ENCODE measurements around the gene LRGUK. TPM values are rescaled to one million over a fixed set of nuclear protein-coding genes. Genes with fewer than 3 reads are reported as not detected.
"Not testable (repeated sequence)": the region's sequence is repeated elsewhere in the genome, so short reads cannot be mapped to it uniquely, and the experiment has no call there.

LRGUK gene
- total and polyA plus RNA-seq, 9 donors = 0.23 to 1.0 (median 0.38) TPM

- 100% methylated on average over 3 of the region's 7 CpGs for WGBS (ENCODE audit: insufficient coverage)
- peaks cover 34% of the 10 kb centered on the region for H3K36me3 ChIP-seq (ENCODE audit: control insufficient read depth, insufficient read depth, low read length)
- H3K4me1 ChIP-seq (ENCODE audit: control insufficient read depth, insufficient read depth, low read length) = not testable (repeated sequence)
These were observed 168.8 kb downstream of the LRGUK start for GRCh38 chr7:134295982-134296381.

GRCh38 chr7:134297489-134297888 is 170.3 kb downstream of the LRGUK start:
- peaks cover 48% of the 10 kb centered on the region for H3K36me3 ChIP-seq (ENCODE audit: control insufficient read depth, insufficient read depth, low read length)
- DNase-seq = no peak
- H3K27ac ChIP-seq (ENCODE audit: low read length) = no peak overlapping the region
- H3K27me3 ChIP-seq (ENCODE audit: control insufficient read depth, insufficient read depth, low read length) = no peaks in the 10 kb centered on the region
- H3K4me3 ChIP-seq (ENCODE audit: low read length) = no peak overlapping the region
- no peaks in the 10 kb centered on the region for H3K9me3 ChIP-seq (replicated peaks; ENCODE audit: control insufficient read depth, low read depth, low read length)
- no CpG with 5 or more reads among the region's 2 CpGs for WGBS (ENCODE audit: insufficient coverage)
- no peaks in the 10 kb centered on the region for H3K4me1 ChIP-seq (ENCODE audit: control insufficient read depth, insufficient read depth, low read length)

More at GRCh38 chr7:134295982-134296381, 168.8 kb downstream of the LRGUK start:
- not testable (repeated sequence) for DNase-seq; H3K27me3 ChIP-seq (ENCODE audit: control insufficient read depth, insufficient read depth, low read length); H3K27ac ChIP-seq (ENCODE audit: low read length); H3K9me3 ChIP-seq (replicated peaks; ENCODE audit: control insufficient read depth, low read depth, low read length); H3K4me3 ChIP-seq (ENCODE audit: low read length)

GRCh38 chr7:134298902-134299683 is 172.0 kb downstream of the LRGUK start:
- no peaks in the 10 kb centered on the region for H3K27me3 ChIP-seq (ENCODE audit: control insufficient read depth, insufficient read depth, low read length)
- H3K4me3 ChIP-seq (ENCODE audit: low read length) = no peak overlapping the region
- no peaks in the 10 kb centered on the region for H3K9me3 ChIP-seq (replicated peaks; ENCODE audit: control insufficient read depth, low read depth, low read length)
- 100% methylated on average over 1 of the region's 10 CpGs for WGBS (ENCODE audit: insufficient coverage)
- H3K27ac ChIP-seq (ENCODE audit: low read length) = no peak overlapping the region
- peak; percentile 21 for DNase-seq
- no peaks in the 10 kb centered on the region for H3K4me1 ChIP-seq (ENCODE audit: control insufficient read depth, insufficient read depth, low read length)
- peaks cover 48% of the 10 kb centered on the region for H3K36me3 ChIP-seq (ENCODE audit: control insufficient read depth, insufficient read depth, low read length)

GRCh38 chr7:134300988-134301387 is 173.8 kb downstream of the LRGUK start:
- H3K4me1 ChIP-seq (ENCODE audit: control insufficient read depth, insufficient read depth, low read length) = no peaks in the 10 kb centered on the region
- H3K27ac ChIP-seq (ENCODE audit: low read length) = no peak overlapping the region
- H3K27me3 ChIP-seq (ENCODE audit: control insufficient read depth, insufficient read depth, low read length) = no peaks in the 10 kb centered on the region
- 74% methylated on average over 2 of the region's 2 CpGs for WGBS (ENCODE audit: insufficient coverage)
- no peaks in the 10 kb centered on the region for H3K9me3 ChIP-seq (replicated peaks; ENCODE audit: control insufficient read depth, low read depth, low read length)
- H3K36me3 ChIP-seq (ENCODE audit: control insufficient read depth, insufficient read depth, low read length) = peaks cover 42% of the 10 kb centered on the region
- H3K4me3 ChIP-seq (ENCODE audit: low read length) = no peak overlapping the region
- DNase-seq = no peak

- DNase-seq = no peak
- H3K4me1 ChIP-seq (ENCODE audit: control insufficient read depth, insufficient read depth, low read length) = no peaks in the 10 kb centered on the region
- H3K9me3 ChIP-seq (replicated peaks; ENCODE audit: control insufficient read depth, low read depth, low read length) = no peaks in the 10 kb centered on the region
- H3K27ac ChIP-seq (ENCODE audit: low read length) = no peak overlapping the region
- WGBS (ENCODE audit: insufficient coverage) = no CpG with 5 or more reads among the region's 3 CpGs
- no peaks in the 10 kb centered on the region for H3K27me3 ChIP-seq (ENCODE audit: control insufficient read depth, insufficient read depth, low read length)
- H3K4me3 ChIP-seq (ENCODE audit: low read length) = no peak overlapping the region
- H3K36me3 ChIP-seq (ENCODE audit: control insufficient read depth, insufficient read depth, low read length) = peaks cover 39% of the 10 kb centered on the region
These were observed 174.5 kb downstream of the LRGUK start for GRCh38 chr7:134301592-134301991.

GRCh38 chr7:134302120-134302519 is 175.0 kb downstream of the LRGUK start:
- Histone ChIP-seq H3K27ac (ENCODE audit: low read length) (no peak overlapping the region), H3K9me3 (replicated peaks; ENCODE audit: control insufficient read depth, low read depth, low read length) (no peaks in the 10 kb centered on the region), H3K27me3 (ENCODE audit: control insufficient read depth, insufficient read depth, low read length) (no peaks in the 10 kb centered on the region), H3K4me1 (ENCODE audit: control insufficient read depth, insufficient read depth, low read length) (no peaks in the 10 kb centered on the region), H3K36me3 (ENCODE audit: control insufficient read depth, insufficient read depth, low read length) (peaks cover 38% of the 10 kb centered on the region), H3K4me3 (ENCODE audit: low read length) (no peak overlapping the region)
- no CpG with 5 or more reads among the region's 2 CpGs for WGBS (ENCODE audit: insufficient coverage)
- no peak for DNase-seq

GRCh38 chr7:134307320-134307719 is 180.2 kb downstream of the LRGUK start:
- WGBS (ENCODE audit: insufficient coverage) = no CpG with 5 or more reads among the region's 1 CpG
- H3K4me3 ChIP-seq (ENCODE audit: low read length) = no peak overlapping the region
- H3K4me1 ChIP-seq (ENCODE audit: control insufficient read depth, insufficient read depth, low read length) = no peaks in the 10 kb centered on the region
- peaks cover 30% of the 10 kb centered on the region for H3K36me3 ChIP-seq (ENCODE audit: control insufficient read depth, insufficient read depth, low read length)
- no peaks in the 10 kb centered on the region for H3K27me3 ChIP-seq (ENCODE audit: control insufficient read depth, insufficient read depth, low read length)
- no peaks in the 10 kb centered on the region for H3K9me3 ChIP-seq (replicated peaks; ENCODE audit: control insufficient read depth, low read depth, low read length)
- no peak overlapping the region for H3K27ac ChIP-seq (ENCODE audit: low read length)
- no peak for DNase-seq

- 89% methylated on average over 3 of the region's 4 CpGs for WGBS (ENCODE audit: insufficient coverage)
- Histone ChIP-seq H3K9me3 (replicated peaks; ENCODE audit: control insufficient read depth, low read depth, low read length) (no peaks in the 10 kb centered on the region), H3K4me1 (ENCODE audit: control insufficient read depth, insufficient read depth, low read length) (no peaks in the 10 kb centered on the region), H3K36me3 (ENCODE audit: control insufficient read depth, insufficient read depth, low read length) (peaks cover 27% of the 10 kb centered on the region), H3K27me3 (ENCODE audit: control insufficient read depth, insufficient read depth, low read length) (no peaks in the 10 kb centered on the region), H3K4me3 (ENCODE audit: low read length) (no peak overlapping the region), H3K27ac (ENCODE audit: low read length) (no peak overlapping the region)
- no peak for DNase-seq
These were observed 181.4 kb downstream of the LRGUK start for GRCh38 chr7:134308548-134308947.

GRCh38 chr7:134311807-134312206 is 184.7 kb downstream of the LRGUK start:
- peaks cover 7% of the 10 kb centered on the region for H3K4me1 ChIP-seq (ENCODE audit: control insufficient read depth, insufficient read depth, low read length)
- no peak for DNase-seq
- no peaks in the 10 kb centered on the region for H3K27me3 ChIP-seq (ENCODE audit: control insufficient read depth, insufficient read depth, low read length)
- peaks cover 8% of the 10 kb centered on the region for H3K36me3 ChIP-seq (ENCODE audit: control insufficient read depth, insufficient read depth, low read length)
- no CpG with 5 or more reads among the region's 4 CpGs for WGBS (ENCODE audit: insufficient coverage)
- no peak overlapping the region for H3K27ac ChIP-seq (ENCODE audit: low read length)
- H3K9me3 ChIP-seq (replicated peaks; ENCODE audit: control insufficient read depth, low read depth, low read length) = no peaks in the 10 kb centered on the region
- no peak overlapping the region for H3K4me3 ChIP-seq (ENCODE audit: low read length)

GRCh38 chr7:134312717-134313116 is 185.6 kb downstream of the LRGUK start:
- Histone ChIP-seq H3K27ac (ENCODE audit: low read length) (no peak overlapping the region), H3K27me3 (ENCODE audit: control insufficient read depth, insufficient read depth, low read length) (no peaks in the 10 kb centered on the region), H3K36me3 (ENCODE audit: control insufficient read depth, insufficient read depth, low read length) (peaks cover 8% of the 10 kb centered on the region), H3K4me1 (ENCODE audit: control insufficient read depth, insufficient read depth, low read length) (peaks cover 10% of the 10 kb centered on the region), H3K4me3 (ENCODE audit: low read length) (no peak overlapping the region), H3K9me3 (replicated peaks; ENCODE audit: control insufficient read depth, low read depth, low read length) (no peaks in the 10 kb centered on the region)
- WGBS (ENCODE audit: insufficient coverage) = no CpG with 5 or more reads among the region's 6 CpGs
- DNase-seq = no peak

All from muscle of leg (tissue), 11 donors.